ENCODE results near the gene PGLYRP2. TPM values are rescaled to one million over a fixed set of nuclear protein-coding genes. Genes with fewer than 3 reads are reported as not detected.

PGLYRP2 gene
- total and polyA plus RNA-seq, 12 donors: not detected

DNA sequence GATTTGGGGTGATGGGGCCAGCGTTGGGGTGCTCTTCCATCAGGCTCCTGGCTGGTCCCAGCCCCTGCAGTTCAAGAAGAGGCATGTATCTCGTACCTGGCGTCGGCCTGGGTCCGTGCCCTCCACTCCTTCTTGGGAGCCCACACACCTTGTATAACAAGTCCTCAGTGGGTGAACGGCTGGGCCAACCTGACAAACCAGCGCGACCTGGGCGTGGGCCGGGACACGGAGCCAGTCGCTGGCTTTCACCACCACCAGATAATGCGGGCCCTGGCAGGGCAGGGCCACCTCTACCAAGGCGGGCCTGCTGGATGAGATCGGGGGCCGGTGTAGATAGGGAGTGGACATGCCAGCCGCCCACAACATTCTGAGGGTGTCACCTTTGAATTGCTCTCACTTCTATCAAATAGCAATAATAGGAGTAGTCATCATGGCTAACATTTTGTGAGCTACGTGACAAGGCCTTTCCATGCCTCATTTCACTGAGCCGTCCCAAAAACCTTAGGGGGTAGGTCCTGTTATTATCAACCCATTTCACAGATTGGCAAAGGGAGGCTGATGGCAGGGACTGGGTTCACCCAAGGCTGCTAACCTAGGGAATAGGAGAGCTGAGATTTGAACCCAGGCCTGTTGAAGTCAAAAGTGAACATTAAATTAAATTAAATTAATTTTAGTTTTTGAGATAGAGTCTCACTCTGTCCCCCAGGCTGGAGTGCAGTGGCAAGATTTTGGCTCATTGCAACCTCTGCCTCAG lies 32.5 kb upstream of the PGLYRP2 start:
- Histone ChIP-seq H3K9me3 (peaks cover 0 to 12% (median 0%) of the 10 kb centered on the region in 11 donors), H3K36me3 (no peaks in the 10 kb centered on the region), H3K27ac (no peak overlapping the region), H3K4me1 (peaks cover 0 to 15% (median 4%) of the 10 kb centered on the region in 9 donors), H3K27me3 (peaks cover 0 to 53% (median 49%) of the 10 kb centered on the region in 7 donors), H3K4me3 (no peak overlapping the region)
- ATAC-seq: no peak
- DNase-seq: no peak
- TF ChIP-seq, protein P1, sequence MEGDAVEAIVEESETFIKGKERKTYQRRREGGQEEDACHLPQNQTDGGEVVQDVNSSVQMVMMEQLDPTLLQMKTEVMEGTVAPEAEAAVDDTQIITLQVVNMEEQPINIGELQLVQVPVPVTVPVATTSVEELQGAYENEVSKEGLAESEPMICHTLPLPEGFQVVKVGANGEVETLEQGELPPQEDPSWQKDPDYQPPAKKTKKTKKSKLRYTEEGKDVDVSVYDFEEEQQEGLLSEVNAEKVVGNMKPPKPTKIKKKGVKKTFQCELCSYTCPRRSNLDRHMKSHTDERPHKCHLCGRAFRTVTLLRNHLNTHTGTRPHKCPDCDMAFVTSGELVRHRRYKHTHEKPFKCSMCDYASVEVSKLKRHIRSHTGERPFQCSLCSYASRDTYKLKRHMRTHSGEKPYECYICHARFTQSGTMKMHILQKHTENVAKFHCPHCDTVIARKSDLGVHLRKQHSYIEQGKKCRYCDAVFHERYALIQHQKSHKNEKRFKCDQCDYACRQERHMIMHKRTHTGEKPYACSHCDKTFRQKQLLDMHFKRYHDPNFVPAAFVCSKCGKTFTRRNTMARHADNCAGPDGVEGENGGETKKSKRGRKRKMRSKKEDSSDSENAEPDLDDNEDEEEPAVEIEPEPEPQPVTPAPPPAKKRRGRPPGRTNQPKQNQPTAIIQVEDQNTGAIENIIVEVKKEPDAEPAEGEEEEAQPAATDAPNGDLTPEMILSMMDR (IDR thresholded peaks at IDR 0.05): no peak
- intact Hi-C loops (cut with DNase I): no loop called here
- 85 to 86% methylated on average over 19 of the region's 19 CpGs for WGBS, 2 donors

DNA sequence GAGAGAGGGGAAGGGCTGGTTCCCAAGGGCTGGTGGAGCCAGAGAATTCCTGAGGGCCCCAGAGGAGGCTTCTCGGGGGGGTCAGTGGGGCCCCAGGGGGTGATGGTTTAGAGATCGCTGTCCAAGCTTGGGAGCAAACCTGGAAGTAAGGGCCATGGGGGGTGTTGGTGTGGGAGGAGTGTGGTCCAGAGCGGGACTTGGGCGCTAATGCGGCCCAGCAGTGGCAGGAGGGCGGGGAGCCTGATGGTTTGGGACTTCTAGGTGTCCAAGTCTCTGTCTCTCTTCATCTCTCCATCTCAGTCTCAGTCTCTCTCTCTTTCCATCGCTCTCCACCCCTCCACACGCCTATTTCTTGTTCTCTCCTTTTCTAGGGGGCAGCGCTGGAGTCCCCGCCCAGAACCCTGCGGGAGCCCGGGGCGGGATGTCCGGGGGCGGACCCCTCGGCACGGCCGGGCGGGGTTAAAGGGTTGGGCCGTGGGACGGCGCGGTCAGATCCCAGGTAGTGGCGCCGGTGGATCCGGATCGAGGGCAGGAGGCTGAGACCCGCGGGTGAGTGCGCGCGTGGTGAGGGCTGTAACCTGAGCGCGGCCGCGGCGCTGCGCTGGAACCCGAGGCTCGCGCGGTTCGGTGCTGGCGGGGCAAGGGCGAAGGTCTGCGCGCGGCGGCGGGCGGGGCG lies 28.9 kb upstream of the PGLYRP2 start, which contains the start of gene CYP4F22:
TSS of gene CYP4F22 (plus strand) at position 491 of the 676 bp plus-strand sequence. CDS start 16,812 bp downstream, outside the sequence.
- Histone ChIP-seq H3K4me1 (peaks cover 0 to 9% (median 4%) of the 10 kb centered on the region in 9 donors), H3K36me3 (no peaks in the 10 kb centered on the region), H3K9me3 (no peaks in the 10 kb centered on the region), H3K27ac (no peak within 1 kb of the TSS), H3K4me3 (peak within 1 kb of the TSS in 7 of 10 donors; percentile 9 to 40 (median 15)), H3K27me3 (peaks cover 0 to 83% (median 63%) of the 10 kb centered on the region in 7 donors)
- TF ChIP-seq, protein P1 (IDR thresholded peaks at IDR 0.05): no peak
- intact Hi-C loops (cut with DNase I): no loop called here
- peak in 1 of 2 donors; percentile 12 for DNase-seq
- ATAC-seq: no peak
- WGBS, 2 donors: 3 to 4% methylated on average over 49 to 52 of the region's 52 CpGs

DNA sequence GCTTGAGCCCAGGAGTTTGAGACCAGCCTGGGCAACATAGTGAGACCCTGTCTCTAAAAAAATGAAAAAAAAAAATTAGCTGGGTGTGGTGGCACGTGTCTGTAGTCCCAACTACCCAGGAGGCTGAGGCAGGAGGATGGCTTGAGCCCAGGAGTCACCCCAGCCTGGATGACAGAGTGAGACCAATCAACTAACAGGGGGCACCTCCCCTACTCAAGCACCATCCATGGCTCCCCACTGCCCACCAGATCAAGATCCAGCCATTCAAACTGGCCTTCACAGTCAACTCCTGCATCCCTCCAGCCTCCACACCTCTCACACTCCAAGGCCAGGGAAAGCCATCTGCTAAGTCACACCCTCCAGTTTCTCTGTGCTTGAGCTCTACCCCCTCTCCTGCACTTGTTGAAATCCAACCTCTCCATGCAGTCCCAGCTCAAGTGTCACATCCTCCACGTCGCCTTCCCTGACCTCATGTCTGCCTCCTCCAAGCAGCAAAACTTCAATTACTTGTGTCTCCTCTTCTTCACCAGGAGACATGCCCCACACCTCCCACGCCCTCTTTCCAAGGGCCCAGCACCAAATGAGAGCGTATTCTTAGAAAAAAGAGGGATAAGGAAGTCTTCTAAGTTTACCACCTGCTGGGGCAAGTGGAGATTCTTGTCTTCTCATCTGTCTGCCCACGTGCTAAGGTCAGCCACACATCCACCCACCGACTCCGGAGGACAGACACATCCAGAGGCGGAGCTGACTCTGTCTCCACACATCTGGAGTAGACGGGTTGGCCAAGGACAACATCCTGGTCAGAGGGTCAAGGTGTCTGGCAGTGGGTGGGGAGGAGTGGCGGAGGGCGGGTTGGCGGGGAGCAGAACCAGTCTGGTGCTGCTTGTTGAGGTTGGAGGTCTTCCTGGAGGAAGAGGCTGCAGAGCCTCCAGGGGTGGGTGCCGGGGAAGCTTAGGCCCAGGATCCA lies 28.1 kb upstream of the PGLYRP2 start:
- Histone ChIP-seq H3K27me3 (peaks cover 0 to 88% (median 66%) of the 10 kb centered on the region in 7 donors), H3K4me3 (no peak overlapping the region), H3K9me3 (no peaks in the 10 kb centered on the region), H3K27ac (no peak overlapping the region), H3K4me1 (peaks cover 0 to 9% (median 4%) of the 10 kb centered on the region in 9 donors), H3K36me3 (no peaks in the 10 kb centered on the region)
- DNase-seq (no peak), ATAC-seq (no peak)
- WGBS, 2 donors: 57 to 60% methylated on average over 14 of the region's 14 CpGs
- TF ChIP-seq, protein P1 (IDR thresholded peaks at IDR 0.05): no peak
- intact Hi-C loops (cut with DNase I): no loop called here

All from heart right ventricle (tissue), 16 donors.